Kidney (tissue), 14 donors: ENCODE data around the gene PDE4D. TPM values are rescaled to one million over a fixed set of nuclear protein-coding genes. Genes with fewer than 3 reads are reported as not detected.

Experiments
- DNase-seq, 5 donors: peaks; one replicate each; pipeline ENCODE4 v3.0.0-alpha.2; 2013 to 2020
- FAIRE-seq: peaks from 2 replicates; lab custom pipeline; 2012; peaks lifted over from hg19 to GRCh38; lab: Jason Lieb, UNC
- H3K27ac ChIP-seq, 2 donors: one replicate each; pipeline ENCODE4 v1.7.0; 2013; ENCODE audit warnings: low read depth in 2 of 2, low read length in 2 of 2, inconsistent platforms in 1 of 2
- H3K27me3 ChIP-seq: one replicate; pipeline ENCODE4 v1.7.1; 2013; ENCODE audit warnings: low read length, inconsistent platforms; ENCODE audit not compliant: control insufficient read depth, insufficient read depth
- H3K36me3 ChIP-seq, 3 donors: one replicate each; pipeline versions ENCODE4 v1.7.0 to v1.7.1; 2013; ENCODE audit warnings: low read length in 3 of 3, control low read depth in 1 of 3, inconsistent platforms in 1 of 3; ENCODE audit not compliant: insufficient read depth in 3 of 3, control insufficient read depth in 2 of 3
- H3K4me1 ChIP-seq, 3 donors: one replicate each; pipeline versions ENCODE4 v1.7.0 to v1.7.1; 2013; ENCODE audit warnings: low read length in 3 of 3, inconsistent platforms in 1 of 3, low read depth in 1 of 3; ENCODE audit not compliant: control insufficient read depth in 2 of 3, insufficient read depth in 2 of 3
- H3K4me3 ChIP-seq, 3 donors: one replicate each; pipeline versions ENCODE4 v1.7.0 to v1.8.1; 2013; ENCODE audit warnings: low read length in 3 of 3, control low read depth in 1 of 3, inconsistent platforms in 1 of 3
- H3K9ac ChIP-seq, 3 donors: one replicate each; pipeline versions ENCODE4 v1.7.0 to v1.7.1; 2013; ENCODE audit warnings: low read length in 3 of 3, control low read depth in 1 of 3, inconsistent platforms in 1 of 3
- H3K9me3 ChIP-seq, 3 donors: one replicate each; pipeline versions ENCODE4 v1.7.0 to v1.7.1; 2013; ENCODE audit warnings: low read length in 3 of 3, control low read depth in 1 of 3, inconsistent platforms in 1 of 3; ENCODE audit not compliant: control insufficient read depth in 2 of 3, insufficient read depth in 1 of 3
- intact Hi-C: fragments of 100-400 bp; cut with DNase I; formaldehyde crosslinking; loops from one replicate; pipeline ENCODE4 v1.11.1; 2022
- polyA plus RNA-seq: library from polyadenylated mRNA; stranded (reverse); fragments of 350-450 nt; fragmentation: Illumina TruSeq; extraction: RNeasy Lipid Tissue Mini Kit (QIAGEN cat#74804); gene quantifications from one replicate; pipeline ENCODE4 v1.2.3, GENCODE V29; 2014; ENCODE audit warnings: low read depth, low replicate concordance; ENCODE audit not compliant: insufficient read depth
- total RNA-seq: library from RNA; stranded (reverse); fragmentation: NEBNext Ultra II Directional; extraction: Animal tissue kit (Norgen Biotek cat#: 25700); gene quantifications from one replicate; pipeline ENCODE4 v1.2.1, GENCODE V29; 2021
- TF ChIP-seq, protein P1 (sequence below): IDR thresholded peaks from 3 replicates; pipeline ENCODE4 v1.5.1; 2012; ENCODE audit warnings: mild to moderate bottlenecking, moderate library complexity, borderline replicate concordance; ENCODE audit not compliant: insufficient read depth; ENCODE audit errors: extremely low read depth
- donor health status: control.
- donor health status: control.
- donor health status: control.
- donor health status: control.
- donor health status: control.
- donor health status: DM: yes; HTN: yes; CAD: no.
- donor health status: Normal renal cell carcinoma (clear cell type).

PDE4D gene
- total and polyA plus RNA-seq, 2 donors from 2014 or later, result 9.2 to 78.9 TPM

DNA sequence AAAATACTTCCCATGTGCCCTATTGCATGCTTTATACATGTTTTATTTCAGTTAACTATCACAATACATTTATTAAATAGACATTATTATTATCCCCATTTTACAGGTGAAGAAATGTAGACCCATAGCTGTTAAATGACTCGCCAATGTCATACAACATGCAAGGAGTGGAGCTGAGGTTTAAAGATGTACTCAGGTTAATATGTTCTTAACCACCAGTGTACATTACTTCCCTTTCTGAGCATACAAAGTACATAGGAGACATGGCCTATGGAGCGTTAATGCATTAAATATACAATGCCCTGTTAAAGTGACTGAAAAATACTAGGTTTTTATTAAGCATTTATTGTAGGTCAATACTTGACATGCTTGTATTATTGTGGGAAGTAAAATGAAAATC is 407.0 kb downstream of the PDE4D start:
- TF ChIP-seq, protein P1, sequence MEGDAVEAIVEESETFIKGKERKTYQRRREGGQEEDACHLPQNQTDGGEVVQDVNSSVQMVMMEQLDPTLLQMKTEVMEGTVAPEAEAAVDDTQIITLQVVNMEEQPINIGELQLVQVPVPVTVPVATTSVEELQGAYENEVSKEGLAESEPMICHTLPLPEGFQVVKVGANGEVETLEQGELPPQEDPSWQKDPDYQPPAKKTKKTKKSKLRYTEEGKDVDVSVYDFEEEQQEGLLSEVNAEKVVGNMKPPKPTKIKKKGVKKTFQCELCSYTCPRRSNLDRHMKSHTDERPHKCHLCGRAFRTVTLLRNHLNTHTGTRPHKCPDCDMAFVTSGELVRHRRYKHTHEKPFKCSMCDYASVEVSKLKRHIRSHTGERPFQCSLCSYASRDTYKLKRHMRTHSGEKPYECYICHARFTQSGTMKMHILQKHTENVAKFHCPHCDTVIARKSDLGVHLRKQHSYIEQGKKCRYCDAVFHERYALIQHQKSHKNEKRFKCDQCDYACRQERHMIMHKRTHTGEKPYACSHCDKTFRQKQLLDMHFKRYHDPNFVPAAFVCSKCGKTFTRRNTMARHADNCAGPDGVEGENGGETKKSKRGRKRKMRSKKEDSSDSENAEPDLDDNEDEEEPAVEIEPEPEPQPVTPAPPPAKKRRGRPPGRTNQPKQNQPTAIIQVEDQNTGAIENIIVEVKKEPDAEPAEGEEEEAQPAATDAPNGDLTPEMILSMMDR, result no peak
- no peak for FAIRE-seq

GRCh38 chr5:59485629-59486439 is 407.7 kb downstream of the PDE4D start:
- intact Hi-C loops, result no loop called here
- DNase-seq (no peak), FAIRE-seq (no peak)
- no peaks in the 10 kb centered on the region for H3K27me3 ChIP-seq
- TF ChIP-seq, protein P1, result no peak
- no peaks in the 10 kb centered on the region for H3K9me3 ChIP-seq
- H3K9ac ChIP-seq, result no peak overlapping the region
- H3K4me3 ChIP-seq, result no peak overlapping the region
- no peaks in the 10 kb centered on the region for H3K36me3 ChIP-seq
- H3K27ac ChIP-seq, result peak overlapping the region in 1 of 2 donors; percentile 44
- peaks cover 2 to 17% (median 15%) of the 10 kb centered on the region in 3 donors for H3K4me1 ChIP-seq

More for the DNA sequence above, 407.0 kb downstream of the PDE4D start:
- Histone ChIP-seq H3K27ac (no peak overlapping the region), H3K4me1 (peaks cover 2 to 17% (median 15%) of the 10 kb centered on the region in 3 donors), H3K27me3 (no peaks in the 10 kb centered on the region), H3K9me3 (no peaks in the 10 kb centered on the region), H3K36me3 (no peaks in the 10 kb centered on the region), H3K4me3 (no peak overlapping the region), H3K9ac (no peak overlapping the region)
- no peak for DNase-seq
- intact Hi-C loops, result no loop called here

- no peak for DNase-seq
- Histone ChIP-seq H3K4me3 (no peak overlapping the region), H3K27me3 (no peaks in the 10 kb centered on the region), H3K36me3 (no peaks in the 10 kb centered on the region), H3K4me1 (peaks cover 2 to 17% (median 15%) of the 10 kb centered on the region in 3 donors), H3K27ac (no peak overlapping the region), H3K9ac (no peak overlapping the region), H3K9me3 (no peaks in the 10 kb centered on the region)
- TF ChIP-seq, protein P1, result no peak
- intact Hi-C loops, result no loop called here
- FAIRE-seq, result no peak
These were observed 408.4 kb downstream of the PDE4D start for GRCh38 chr5:59485107-59485506.
